ENCODE results near the gene CCDC197.

DNA sequence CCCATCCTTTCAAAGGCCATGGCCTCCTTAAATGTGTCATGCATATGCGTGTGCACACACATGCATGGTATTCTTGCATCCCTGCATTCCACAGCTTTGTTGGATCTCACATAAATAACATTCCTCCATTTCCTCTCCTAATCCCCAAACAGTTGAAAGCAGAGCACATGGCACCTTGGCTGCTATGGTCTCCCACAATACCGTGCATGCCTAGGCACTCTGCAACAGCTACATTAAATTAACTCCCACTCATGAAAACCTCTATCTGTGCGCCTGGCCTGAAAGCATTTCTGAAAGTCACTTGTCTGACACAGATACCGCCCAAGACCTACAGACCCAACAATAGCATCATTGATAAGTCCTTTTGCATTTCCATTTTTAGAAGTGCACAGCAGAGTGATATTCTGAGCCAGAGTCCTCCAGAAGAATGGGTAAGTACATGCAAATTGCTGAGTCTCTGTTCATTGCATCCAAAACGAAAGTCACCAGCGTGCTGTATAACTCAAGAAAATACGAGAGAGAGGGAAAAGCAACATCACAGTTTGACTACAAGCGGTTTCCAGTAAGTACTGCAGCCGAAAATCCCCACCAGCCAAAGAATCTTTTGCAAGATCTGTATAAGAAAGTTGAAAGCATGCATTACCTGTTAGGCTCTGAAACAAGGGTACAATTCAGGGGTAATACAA lies 21.2 kb upstream of the CCDC197 start:
- TF ChIP-seq, protein P1, sequence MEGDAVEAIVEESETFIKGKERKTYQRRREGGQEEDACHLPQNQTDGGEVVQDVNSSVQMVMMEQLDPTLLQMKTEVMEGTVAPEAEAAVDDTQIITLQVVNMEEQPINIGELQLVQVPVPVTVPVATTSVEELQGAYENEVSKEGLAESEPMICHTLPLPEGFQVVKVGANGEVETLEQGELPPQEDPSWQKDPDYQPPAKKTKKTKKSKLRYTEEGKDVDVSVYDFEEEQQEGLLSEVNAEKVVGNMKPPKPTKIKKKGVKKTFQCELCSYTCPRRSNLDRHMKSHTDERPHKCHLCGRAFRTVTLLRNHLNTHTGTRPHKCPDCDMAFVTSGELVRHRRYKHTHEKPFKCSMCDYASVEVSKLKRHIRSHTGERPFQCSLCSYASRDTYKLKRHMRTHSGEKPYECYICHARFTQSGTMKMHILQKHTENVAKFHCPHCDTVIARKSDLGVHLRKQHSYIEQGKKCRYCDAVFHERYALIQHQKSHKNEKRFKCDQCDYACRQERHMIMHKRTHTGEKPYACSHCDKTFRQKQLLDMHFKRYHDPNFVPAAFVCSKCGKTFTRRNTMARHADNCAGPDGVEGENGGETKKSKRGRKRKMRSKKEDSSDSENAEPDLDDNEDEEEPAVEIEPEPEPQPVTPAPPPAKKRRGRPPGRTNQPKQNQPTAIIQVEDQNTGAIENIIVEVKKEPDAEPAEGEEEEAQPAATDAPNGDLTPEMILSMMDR (IDR thresholded peaks at IDR 0.05), result no peak
- TF ChIP-seq EZH2 (IDR thresholded peaks at IDR 0.05; ENCODE audit: borderline replicate concordance, insufficient read depth, low read depth, low read length, poor library complexity, severe bottlenecking), result no peak

All from B cell (primary cell).